OCI-LY3 (cell line): Measurements from ENCODE around the gene KBTBD3.

Source experiments
- CTCF ChIP-seq: fragments of 200-600, 300-600 bp; sonication (generic); IDR thresholded peaks from 2 replicates; pipeline ENCODE4 v1.5.1; 2014; ENCODE audit warnings: antibody characterized with exemption, low read length, low read depth
- EZH2phosphoT487 ChIP-seq: fragments of 200-600 bp; shearing (Covaris generic); IDR thresholded peaks from 2 replicates; pipeline ENCODE4 v1.6.1; 2018; ENCODE audit warnings: antibody characterized with exemption, mixed run types, low read depth

DNA sequence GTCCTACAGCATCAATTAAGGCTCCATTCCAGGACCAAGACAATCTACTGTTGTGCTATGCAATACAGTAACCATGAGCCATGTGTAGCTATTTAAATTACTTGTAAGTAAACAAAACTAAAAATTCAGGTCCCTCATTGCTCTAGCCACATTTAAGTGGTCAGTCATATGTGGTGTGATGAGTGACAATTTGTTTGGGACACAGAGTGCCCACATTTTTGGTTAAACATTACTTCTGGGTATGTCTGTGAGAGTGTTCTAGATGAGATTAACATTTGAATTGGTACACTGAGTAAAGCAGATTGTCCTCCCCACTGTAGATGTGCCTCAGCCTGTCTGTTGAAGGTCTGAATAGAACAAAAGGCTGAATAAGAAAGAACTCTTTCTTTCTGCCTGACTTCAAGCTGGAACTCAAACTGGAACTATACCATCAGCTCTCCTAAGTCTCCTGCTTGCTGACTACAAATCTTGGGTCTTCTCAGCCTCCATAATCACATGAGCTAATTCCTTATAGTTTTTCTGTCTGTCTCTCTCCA, 15.8 kb downstream of the KBTBD3 start:
- TF ChIP-seq CTCF, result no peak
- no peak for TF ChIP-seq EZH2phosphoT487
